ENCODE results near the gene SYT3.
"Not testable (repeated sequence)": the region's sequence is repeated elsewhere in the genome, so short reads cannot be mapped to it uniquely, and the experiment has no call there.

The SYT3 gene

GRCh38 chr19:50590191-50590590 is 49.5 kb downstream of the SYT3 start:
- H3K27ac ChIP-seq = no peak overlapping the region
- no peak for TF ChIP-seq ZFX (IDR thresholded peaks at IDR 0.05)
- TF ChIP-seq CTCF (conservative IDR thresholded peaks at IDR 0.05) = no peak

GRCh38 chr19:50581795-50582660 is 57.7 kb downstream of the SYT3 start:
- not testable (repeated sequence) for H3K27ac ChIP-seq

- no peak overlapping the region for H3K27ac ChIP-seq
- TF ChIP-seq CTCF (conservative IDR thresholded peaks at IDR 0.05) = no peak
- no peak for TF ChIP-seq ZFX (IDR thresholded peaks at IDR 0.05)
Observed at GRCh38 chr19:50580970-50581634, 58.6 kb downstream of the SYT3 start.

GRCh38 chr19:50580240-50580639 is 59.4 kb downstream of the SYT3 start:
- H3K27ac ChIP-seq = no peak overlapping the region
- TF ChIP-seq ZFX (IDR thresholded peaks at IDR 0.05) (no peak), CTCF (conservative IDR thresholded peaks at IDR 0.05) (no peak)

GRCh38 chr19:50576769-50577168 is 62.9 kb downstream of the SYT3 start:
- H3K27ac ChIP-seq = not testable (repeated sequence)

GRCh38 chr19:50573741-50574461 is 65.8 kb downstream of the SYT3 start:
- H3K27ac ChIP-seq = no peak overlapping the region
- TF ChIP-seq ZFX (IDR thresholded peaks at IDR 0.05) (no peak), CTCF (conservative IDR thresholded peaks at IDR 0.05) (no peak)

All from C4-2B (cell line).